Testis (tissue), 2 donors: ENCODE data around the gene CHMP1A.

Source experiments
- POLR2A ChIP-seq: fragments of 450-650 bp; IDR thresholded peaks from one replicate; pipeline ENCODE4 v1.6.1; 2017; ENCODE audit warnings: antibody characterized with exemption, mild to moderate bottlenecking, moderate library complexity
- TF ChIP-seq, protein P1 (sequence below), 3 experiments: fragments of 450-650 bp in 2 of 3; fragments of 200-600 bp in 1 of 3; sonication (generic) in 1 of 3; IDR thresholded peaks; one replicate each; pipeline ENCODE4 v1.5.1; 2016 to 2019; ENCODE audit warnings: antibody characterized with exemption in 3 of 3, mild to moderate bottlenecking in 2 of 3, moderate library complexity in 1 of 3

DNA sequence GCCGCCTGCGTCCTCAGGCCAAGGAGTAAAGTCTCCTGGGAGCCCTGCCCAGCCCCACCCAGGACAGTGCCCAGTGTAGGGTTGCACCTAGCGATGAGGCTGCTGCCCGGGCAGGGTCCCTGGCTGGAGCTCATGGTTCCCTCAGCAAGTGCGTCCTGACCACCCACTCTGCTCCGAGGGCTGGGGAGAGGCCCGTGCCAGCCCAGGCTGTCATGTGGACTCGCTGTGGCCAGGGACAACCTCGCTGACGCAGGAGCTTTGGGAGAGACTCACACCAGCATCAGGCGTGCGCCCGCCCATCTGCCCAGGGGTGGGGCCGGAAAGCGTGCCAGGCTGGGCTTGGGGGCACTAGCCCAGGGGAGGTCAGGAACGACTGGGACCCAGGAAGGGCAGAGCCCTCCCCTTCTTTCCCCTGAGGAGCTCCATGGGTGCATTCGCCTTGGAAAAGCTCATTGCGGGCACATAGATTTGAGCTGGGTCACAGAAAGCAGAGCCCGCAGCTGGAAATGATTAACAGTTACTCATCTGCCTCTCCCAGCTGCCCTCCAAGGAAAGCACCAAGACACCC is 24.4 kb downstream of the CHMP1A start:
- TF ChIP-seq, protein P1, sequence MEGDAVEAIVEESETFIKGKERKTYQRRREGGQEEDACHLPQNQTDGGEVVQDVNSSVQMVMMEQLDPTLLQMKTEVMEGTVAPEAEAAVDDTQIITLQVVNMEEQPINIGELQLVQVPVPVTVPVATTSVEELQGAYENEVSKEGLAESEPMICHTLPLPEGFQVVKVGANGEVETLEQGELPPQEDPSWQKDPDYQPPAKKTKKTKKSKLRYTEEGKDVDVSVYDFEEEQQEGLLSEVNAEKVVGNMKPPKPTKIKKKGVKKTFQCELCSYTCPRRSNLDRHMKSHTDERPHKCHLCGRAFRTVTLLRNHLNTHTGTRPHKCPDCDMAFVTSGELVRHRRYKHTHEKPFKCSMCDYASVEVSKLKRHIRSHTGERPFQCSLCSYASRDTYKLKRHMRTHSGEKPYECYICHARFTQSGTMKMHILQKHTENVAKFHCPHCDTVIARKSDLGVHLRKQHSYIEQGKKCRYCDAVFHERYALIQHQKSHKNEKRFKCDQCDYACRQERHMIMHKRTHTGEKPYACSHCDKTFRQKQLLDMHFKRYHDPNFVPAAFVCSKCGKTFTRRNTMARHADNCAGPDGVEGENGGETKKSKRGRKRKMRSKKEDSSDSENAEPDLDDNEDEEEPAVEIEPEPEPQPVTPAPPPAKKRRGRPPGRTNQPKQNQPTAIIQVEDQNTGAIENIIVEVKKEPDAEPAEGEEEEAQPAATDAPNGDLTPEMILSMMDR (IDR thresholded peaks at IDR 0.05): no peak
- no peak for TF ChIP-seq POLR2A
